GM15510 (cell line): Measurements from ENCODE around the gene HOXD9.

Experiments
- POLR2A ChIP-seq: IDR thresholded peaks from 3 replicates; pipeline ENCODE4 v1.6.1; 2011; ENCODE audit warnings: borderline replicate concordance; ENCODE audit not compliant: insufficient read length; ENCODE audit errors: extremely low read depth

Gene HOXD9

GRCh38 chr2:176139661-176140512 is 17.4 kb downstream of the HOXD9 start:
- TF ChIP-seq POLR2A: no peak

DNA sequence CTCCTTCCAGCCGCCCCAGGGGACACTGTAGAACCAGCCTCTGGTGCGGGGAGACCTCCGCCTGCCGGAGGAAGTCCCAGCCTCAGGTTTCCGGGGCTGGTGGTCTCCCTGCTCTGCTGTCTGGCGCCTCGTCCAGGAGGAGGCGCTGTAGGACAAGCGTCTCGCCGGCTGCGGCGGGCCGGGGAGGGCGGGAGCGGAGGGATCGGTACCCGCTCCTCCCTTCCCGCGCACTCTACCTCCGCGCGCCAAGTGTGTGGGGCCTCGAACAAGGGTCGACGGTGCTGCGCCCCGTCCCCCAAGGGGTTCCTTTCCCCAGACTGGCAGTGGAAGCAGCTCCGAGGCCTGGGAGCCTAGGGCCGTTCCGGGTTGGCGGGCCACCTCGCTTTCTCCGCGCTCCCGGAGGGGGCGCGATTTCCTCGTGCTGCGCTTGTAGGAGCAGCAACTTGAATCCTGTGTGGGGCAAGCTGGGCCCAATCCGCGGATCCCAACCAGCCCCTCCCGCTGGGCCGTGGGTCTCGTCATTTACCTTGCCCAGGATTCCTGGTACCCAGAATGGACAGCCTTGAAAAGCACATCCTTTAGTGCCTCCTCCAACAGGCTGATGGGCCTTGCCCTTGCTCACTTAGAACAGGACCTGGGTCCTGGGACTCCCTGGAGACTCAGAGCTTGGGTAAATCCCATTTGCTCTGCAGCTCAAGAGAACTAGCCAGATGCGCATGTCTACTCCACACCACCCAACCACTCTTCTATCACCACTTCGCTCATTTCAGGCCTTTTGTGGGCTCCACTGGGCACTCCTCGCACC is 18.2 kb downstream of the HOXD9 start:
- TF ChIP-seq POLR2A: no peak

DNA sequence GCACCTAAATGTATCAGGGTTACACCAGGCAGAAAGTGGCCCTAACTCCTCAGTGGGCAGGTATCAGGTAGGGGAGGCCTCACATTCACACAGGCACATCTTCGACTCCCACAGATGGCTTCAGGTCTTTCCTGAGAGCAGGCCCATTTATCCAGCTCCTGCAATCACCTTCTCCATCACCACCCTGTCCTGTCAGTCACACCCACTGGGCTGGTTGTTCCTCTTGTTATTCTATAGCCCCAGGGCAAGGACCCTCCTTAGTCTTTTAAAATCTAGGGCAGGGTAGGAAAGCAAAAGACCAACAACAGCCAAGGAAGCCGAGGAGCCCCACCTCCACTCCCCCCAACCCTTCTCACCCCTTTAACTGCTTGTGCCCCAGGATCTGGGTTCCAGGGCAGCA is 19.8 kb downstream of the HOXD9 start:
- TF ChIP-seq POLR2A: no peak

GRCh38 chr2:176145085-176145969 is 22.8 kb downstream of the HOXD9 start:
- no peak for TF ChIP-seq POLR2A

- TF ChIP-seq POLR2A: no peak
Observed at GRCh38 chr2:176146101-176146500, 23.6 kb downstream of the HOXD9 start.

DNA sequence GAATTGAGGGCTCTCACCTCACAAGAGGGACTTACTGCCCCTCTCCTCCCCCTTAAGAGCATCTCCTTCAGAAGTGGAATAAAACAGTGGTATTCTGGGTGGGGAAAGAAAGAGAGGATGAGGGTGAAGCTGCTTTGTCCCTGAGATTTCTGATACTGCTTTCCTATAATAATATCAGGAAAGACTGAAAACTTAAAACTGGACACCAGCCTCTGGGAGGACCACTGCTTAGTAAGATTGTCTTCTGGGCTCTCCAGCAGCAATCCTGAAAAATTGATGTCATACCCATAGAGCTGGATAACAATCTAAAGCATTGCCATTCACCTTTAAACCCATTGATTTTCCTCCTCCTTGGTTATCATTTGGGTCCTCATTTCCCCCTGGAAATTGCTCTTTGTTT is 24.1 kb downstream of the HOXD9 start:
- no peak for TF ChIP-seq POLR2A

DNA sequence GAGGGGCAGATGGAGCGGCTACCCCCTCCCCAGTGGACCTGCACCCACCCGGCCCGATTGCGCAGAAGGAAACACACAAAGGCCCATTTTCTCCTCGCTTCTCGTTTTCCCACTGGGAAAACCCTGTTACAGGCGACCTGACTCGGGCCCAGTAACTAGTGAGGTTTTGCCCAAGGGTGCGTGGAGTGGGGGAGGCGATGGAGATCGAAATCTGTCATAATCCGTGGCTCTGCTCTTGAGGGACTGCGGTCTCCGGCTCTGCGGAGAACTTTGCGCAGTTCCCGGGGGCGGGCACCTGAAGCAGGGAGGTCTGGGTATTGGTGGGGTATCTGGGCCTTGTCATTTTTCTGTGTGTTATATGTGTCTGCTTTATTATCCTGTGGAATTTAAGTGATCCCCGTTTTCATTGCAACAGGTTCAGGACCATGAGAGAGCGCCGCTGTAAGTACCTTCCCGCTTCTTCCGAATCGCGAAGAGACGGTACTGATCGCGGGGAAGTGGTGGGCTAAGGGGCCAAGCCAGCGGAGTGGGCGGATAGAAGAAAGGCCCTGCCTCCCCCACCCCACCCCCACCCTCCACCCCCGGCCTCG is 24.8 kb downstream of the HOXD9 start:
- TF ChIP-seq POLR2A: no peak

DNA sequence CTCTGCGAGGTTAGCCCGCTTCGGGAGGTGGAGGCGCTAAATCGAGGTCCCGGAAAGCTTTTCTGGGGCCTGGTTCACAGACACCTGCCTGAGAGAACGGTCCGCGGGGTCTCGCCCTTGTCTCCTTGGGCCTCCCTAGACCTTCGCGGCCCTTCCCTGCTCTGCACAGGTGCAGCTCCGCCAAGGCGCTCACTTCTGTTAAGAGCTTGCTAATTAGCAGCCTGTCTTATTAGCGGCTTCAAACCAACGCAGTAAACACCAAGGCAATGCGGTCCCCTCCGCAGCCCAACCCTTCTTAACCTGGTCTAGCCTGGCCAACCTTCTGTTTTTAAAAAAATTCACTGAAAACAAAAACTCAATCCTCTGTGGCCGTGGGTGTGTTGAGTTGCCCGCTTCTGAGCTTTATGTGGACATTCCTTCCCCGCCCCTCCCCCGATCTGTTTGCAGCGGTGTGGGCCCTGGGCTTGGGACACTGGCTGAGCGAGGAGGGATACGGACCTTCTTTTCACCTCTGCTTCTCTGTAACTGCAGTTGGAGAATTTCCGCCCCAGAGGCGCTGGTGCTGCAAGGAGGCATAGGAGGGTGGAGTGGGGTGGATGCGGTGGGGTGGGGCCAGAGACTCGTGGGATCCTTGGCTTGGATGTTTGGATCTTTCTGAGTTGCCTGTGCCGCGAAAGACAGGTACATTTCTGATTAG is 25.4 kb downstream of the HOXD9 start:
- TF ChIP-seq POLR2A: no peak

DNA sequence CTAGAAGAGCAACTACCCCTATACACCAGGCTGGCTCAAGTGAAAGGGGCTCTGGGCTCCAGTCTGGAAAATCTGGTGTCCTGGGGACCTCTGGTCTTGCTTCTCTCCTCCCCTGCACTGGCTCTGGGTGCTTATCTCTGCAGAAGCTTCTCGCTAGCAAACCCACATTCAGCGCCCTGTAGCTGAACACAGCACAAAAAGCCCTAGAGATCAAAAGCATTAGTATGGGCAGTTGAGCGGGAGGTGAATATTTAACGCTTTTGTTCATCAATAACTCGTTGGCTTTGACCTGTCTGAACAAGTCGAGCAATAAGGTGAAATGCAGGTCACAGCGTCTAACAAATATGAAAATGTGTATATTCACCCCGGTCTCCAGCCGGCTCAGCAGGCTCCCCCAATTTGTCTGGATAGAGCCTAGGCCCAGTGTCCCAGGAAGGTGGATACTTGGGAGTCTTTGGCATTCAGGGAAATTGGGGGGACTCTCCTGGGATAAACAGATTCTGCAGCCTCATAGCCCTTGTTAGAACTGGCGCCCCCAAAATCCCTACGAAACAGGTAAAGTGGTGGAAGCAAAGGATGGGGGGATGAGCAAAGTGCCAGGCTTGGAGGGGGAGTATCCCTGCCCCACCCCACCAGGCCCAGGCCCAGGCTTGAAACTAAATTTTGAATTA is 26.4 kb downstream of the HOXD9 start:
- no peak for TF ChIP-seq POLR2A

- TF ChIP-seq POLR2A: no peak
Observed at GRCh38 chr2:176149481-176149938, 27.0 kb downstream of the HOXD9 start.

- TF ChIP-seq POLR2A: no peak
Observed at GRCh38 chr2:176149939-176150583, 27.5 kb downstream of the HOXD9 start.

DNA sequence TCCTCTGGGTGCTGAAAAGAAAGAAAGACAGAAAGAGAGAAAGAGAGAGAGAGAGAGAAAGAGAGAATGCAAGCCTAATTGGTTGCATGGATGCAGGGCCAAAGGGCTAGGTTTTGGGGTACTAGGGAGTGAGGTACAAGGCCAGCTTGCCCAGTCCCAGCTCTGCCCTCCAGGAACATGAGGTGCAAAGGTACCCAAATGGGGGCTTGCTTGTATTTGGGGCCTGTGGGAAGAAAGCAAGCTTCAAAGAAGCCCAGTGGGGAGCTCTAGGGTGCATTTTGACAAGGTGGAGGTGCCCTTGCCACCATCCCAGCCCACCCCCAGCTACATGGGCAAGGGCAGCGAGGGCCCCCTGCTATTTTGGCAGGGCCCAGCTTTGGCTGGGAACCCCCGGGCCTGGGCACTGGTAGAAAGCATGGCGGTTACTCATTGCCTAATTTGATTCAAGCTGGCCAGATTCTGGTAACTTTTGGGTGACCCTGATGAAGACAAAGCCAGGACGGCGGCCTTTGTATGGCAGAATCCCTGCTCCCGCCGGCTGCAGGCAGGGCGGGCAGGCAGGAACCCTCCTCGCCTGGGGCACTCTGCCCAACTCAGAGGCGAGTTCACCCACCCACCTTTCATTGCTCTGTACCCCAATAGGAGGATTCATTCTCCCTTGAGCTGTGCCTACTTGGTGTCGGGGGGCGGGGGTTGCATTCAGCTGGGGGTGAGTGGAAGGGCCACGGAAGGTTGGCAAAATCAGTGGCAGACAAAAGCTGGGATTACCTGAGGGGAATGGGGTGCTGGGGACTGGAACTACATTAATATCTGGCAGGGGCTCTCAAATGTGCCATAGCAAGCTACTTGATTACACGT is 28.3 kb downstream of the HOXD9 start:
- no peak for TF ChIP-seq POLR2A
